IMR-90 (cell line): ENCODE results near the gene NTRK2. TPM values are rescaled to one million over a fixed set of nuclear protein-coding genes. Genes with fewer than 3 reads are reported as not detected.

Experiments used
- ATAC-seq: fragments of 200-7000 bp; cut with Tn5 transposase; 2 replicates; pipeline ENCODE4 v1.9.1; 2020; ENCODE audit warnings: low read depth, mild to moderate bottlenecking, moderate library complexity
- BruUV-seq: library from RNA; stranded (reverse); fragments of 400-500 nt; replicated peaks from 2 replicates; lab custom pipeline; 2021; lab: Mats Ljungman, UMichigan
- CTCF ChIA-PET: fragments of 300-600 bp; formaldehyde crosslinking; extraction: SDS; loops from one replicate; lab custom pipeline; 2021; ENCODE audit warnings: antibody characterized with exemption; lab: Yijun Ruan, JAX
- POLR2A ChIA-PET: fragments of 300-600 bp; sonication (Branson Sonifier 250); formaldehyde crosslinking; loops from one replicate; lab custom pipeline; 2022; ENCODE audit warnings: antibody characterized with exemption; ENCODE audit not compliant: unreplicated experiment; lab: Charles Lee
- DNase-seq: peaks from one replicate; pipeline ENCODE4 v3.0.0; 2013
- H2AFZ ChIP-seq: replicated peaks from 2 replicates; pipeline ENCODE3; 2013; ENCODE audit warnings: low read length, mild to moderate bottlenecking; ENCODE audit not compliant: poor library complexity
- H2AK5ac ChIP-seq: 2 replicates; pipeline ENCODE4 v1.6.1; 2013; ENCODE audit warnings: low read depth, low read length, inconsistent platforms
- H2AK9ac ChIP-seq: replicated peaks from 2 replicates; pipeline ENCODE3; 2013; ENCODE audit warnings: mild to moderate bottlenecking, low read depth, low read length, moderate library complexity; ENCODE audit not compliant: poor library complexity
- H2BK120ac ChIP-seq: 2 replicates; pipeline ENCODE4 v1.6.1; 2013; ENCODE audit warnings: low read depth, low read length, inconsistent platforms
- H2BK15ac ChIP-seq: 3 replicates; pipeline ENCODE4 v1.6.1; 2013; ENCODE audit warnings: low read depth, low read length, inconsistent platforms
- H2BK20ac ChIP-seq: 2 replicates; pipeline ENCODE4 v1.6.1; 2013; ENCODE audit warnings: low read depth, mild to moderate bottlenecking, inconsistent platforms, low read length, moderate library complexity
- H2BK5ac ChIP-seq: 2 replicates; pipeline ENCODE4 v1.6.1; 2013; ENCODE audit warnings: mild to moderate bottlenecking, low read depth, low read length, inconsistent platforms; ENCODE audit not compliant: poor library complexity, severe bottlenecking
- H3K14ac ChIP-seq: replicated peaks from 2 replicates; pipeline ENCODE4 v1.6.1; 2013; ENCODE audit warnings: low read depth, low read length, inconsistent platforms
- H3K18ac ChIP-seq: 2 replicates; pipeline ENCODE4 v1.6.1; 2013; ENCODE audit warnings: low read depth, low read length, control low read depth
- H3K23ac ChIP-seq: 2 replicates; pipeline ENCODE4 v1.6.1; 2013; ENCODE audit warnings: low read depth, low read length, inconsistent platforms
- H3K27ac ChIP-seq: 2 replicates; pipeline ENCODE4 v1.5.1; 2013; ENCODE audit warnings: mild to moderate bottlenecking, control low read depth, low read length; ENCODE audit not compliant: insufficient read depth
- H3K27me3 ChIP-seq: 2 replicates; pipeline ENCODE4 v1.6.1; 2013; ENCODE audit warnings: low read length; ENCODE audit not compliant: control insufficient read depth, insufficient read depth
- H3K36me3 ChIP-seq: 2 replicates; pipeline ENCODE4 v1.6.1; 2013; ENCODE audit warnings: low read length, mixed read lengths; ENCODE audit not compliant: control insufficient read depth, insufficient read depth
- H3K4ac ChIP-seq: 2 replicates; pipeline ENCODE4 v1.6.1; 2013; ENCODE audit warnings: low read depth, low read length, inconsistent platforms
- H3K4me1 ChIP-seq: 2 replicates; pipeline ENCODE4 v1.6.1; 2013; ENCODE audit warnings: low read length, mixed read lengths; ENCODE audit not compliant: control insufficient read depth, insufficient read depth
- H3K4me2 ChIP-seq: 2 replicates; pipeline ENCODE4 v1.6.1; 2013; ENCODE audit warnings: low read depth, mild to moderate bottlenecking, control low read depth, low read length, moderate library complexity
- H3K4me3 ChIP-seq: 2 replicates; pipeline ENCODE4 v1.5.1; 2013; ENCODE audit warnings: low read depth, mild to moderate bottlenecking, control low read depth, low read length, moderate library complexity; ENCODE audit not compliant: insufficient read depth
- H3K56ac ChIP-seq: 2 replicates; pipeline ENCODE4 v1.6.1; 2013; ENCODE audit warnings: low read length, inconsistent platforms; ENCODE audit not compliant: insufficient read depth; ENCODE audit errors: extremely low read depth
- H3K79me1 ChIP-seq, 2 experiments: 2 replicates each; pipeline ENCODE4 v1.6.1; 2013; ENCODE audit warnings: low read length in 2 of 2, inconsistent platforms in 1 of 2, low read depth in 1 of 2
- H3K9ac ChIP-seq: 2 replicates; pipeline ENCODE4 v1.6.1; 2013; ENCODE audit warnings: low read depth, low read length, control low read depth
- H3K9me1 ChIP-seq: 2 replicates; pipeline ENCODE4 v1.6.1; 2013; ENCODE audit warnings: low read length, inconsistent platforms; ENCODE audit not compliant: insufficient read depth
- H3K9me3 ChIP-seq: 2 replicates; pipeline ENCODE4 v1.6.1; 2013; ENCODE audit warnings: low read length; ENCODE audit not compliant: control insufficient read depth, insufficient read depth
- H4K20me1 ChIP-seq: 2 replicates; pipeline ENCODE4 v1.6.1; 2013; ENCODE audit warnings: low read length, inconsistent platforms; ENCODE audit not compliant: insufficient read depth
- H4K5ac ChIP-seq: 2 replicates; pipeline ENCODE4 v1.6.1; 2013; ENCODE audit warnings: mild to moderate bottlenecking, low read depth, low read length, control low read depth
- H4K8ac ChIP-seq, 2 experiments: 2 replicates each; pipeline ENCODE4 v1.6.1; 2013; ENCODE audit warnings: low read depth in 2 of 2, low read length in 2 of 2, control low read depth in 1 of 2, inconsistent platforms in 1 of 2
- H4K91ac ChIP-seq: 2 replicates; pipeline ENCODE4 v1.6.1; 2013; ENCODE audit warnings: low read depth, low read length, inconsistent platforms; ENCODE audit not compliant: insufficient read depth
- MAFK ChIP-seq: IDR thresholded peaks from 2 replicates; pipeline ENCODE4 v1.6.1; 2012; ENCODE audit warnings: low read depth, low read length, improper control_type of control experiment
- WGBS, 2 experiments: methylation state at CpG; one replicate each; pipeline versions ENCODE4 v1.1.5 to v1.1.7; 2013; ENCODE audit warnings: missing lambda C conversion rate in 2 of 2; ENCODE audit not compliant: insufficient read length in 1 of 2; ENCODE audit errors: extremely low coverage in 2 of 2; 5-methylcytosine and 5-hydroxymethylcytosine counted together
- dilution Hi-C: fragments of 300-500 bp; cut with HindIII; formaldehyde crosslinking; loops from one replicate; pipeline ENCODE4 v1.14.3; 2018; ENCODE audit warnings: low sequenced_read_pairs; ENCODE audit not compliant: unreplicated experiment
- in situ Hi-C: fragments of 300-500 bp; cut with MboI; formaldehyde crosslinking; loops from 3 replicates; pipeline ENCODE4 v1.14.3; 2019; ENCODE audit warnings: low sequenced_read_pairs, inconsistent platforms, mixed read lengths
- intact Hi-C: fragments of 100-400 bp; cut with micrococcal nuclease; formaldehyde crosslinking; loops from 2 replicates; pipeline ENCODE4 v1.10.0; 2022
- polyA plus RNA-seq, 3 experiments: library from polyadenylated mRNA; depleted of rRNA; stranded (reverse); fragments of >200 nt; gene quantifications; 2 replicates each; pipeline ENCODE4 v1.2.3, GENCODE V29; 2012; ENCODE audit warnings: low replicate concordance in 1 of 3
- total RNA-seq: library from RNA; depleted of rRNA; stranded (reverse); fragments of >200 nt; gene quantifications from 2 replicates; pipeline ENCODE4 v1.2.3, GENCODE V29; 2012

NTRK2 gene
- total and polyA plus RNA-seq, 2 of the 4 experiments (the other 2 are of a cell fraction) = under 0.01 to 0.02 TPM

DNA sequence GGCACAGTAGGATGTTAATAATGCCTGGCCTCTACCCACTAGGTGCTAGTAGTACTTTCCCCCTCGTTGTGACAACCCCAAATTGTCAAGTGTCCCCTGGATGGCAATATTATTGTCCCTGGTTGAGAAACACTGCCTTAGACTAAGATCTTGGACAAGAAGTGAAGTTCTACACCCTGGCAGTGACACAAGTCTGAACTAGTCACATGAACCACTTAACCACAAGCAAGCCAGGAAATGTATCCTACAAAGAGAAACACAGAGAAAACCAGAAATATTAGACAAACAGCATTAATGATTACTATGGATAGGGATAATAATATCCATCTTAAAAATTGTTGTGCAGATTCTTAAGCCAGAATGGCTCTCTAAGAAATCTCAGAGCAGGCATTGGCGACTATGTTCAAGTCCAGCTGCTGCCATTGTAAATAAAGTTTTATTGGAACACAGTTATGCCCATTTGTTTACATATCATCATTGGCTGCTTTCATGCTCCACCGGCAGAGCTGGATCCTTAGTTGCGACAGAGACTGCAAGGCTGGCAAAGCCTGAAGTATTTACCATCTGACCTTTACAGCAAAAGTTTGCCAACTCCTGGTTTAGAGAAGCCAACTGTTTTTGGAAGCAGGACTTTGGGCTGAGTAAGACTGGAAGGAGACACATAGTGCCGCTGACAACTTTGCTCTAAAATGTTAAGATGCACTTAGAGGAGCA is 80.8 kb downstream of the NTRK2 start:
- in situ Hi-C loops = no loop called here
- H3K27ac ChIP-seq = no peak overlapping the region
- DNase-seq (no peak), ATAC-seq (no peak)
- BruUV-seq = no TSS peak
- H3K4me2 ChIP-seq = no peak overlapping the region
- H3K79me1 ChIP-seq = no peaks in the 10 kb centered on the region
- no peak overlapping the region for H3K4ac ChIP-seq
- H4K91ac ChIP-seq = no peak overlapping the region
- H2BK5ac ChIP-seq = no peak overlapping the region
- no peak overlapping the region for H3K18ac ChIP-seq
- H3K4me3 ChIP-seq = no peak overlapping the region
- intact Hi-C loops = no loop called here
- dilution Hi-C loops = no loop called here
- H2BK120ac ChIP-seq = no peak overlapping the region
- H4K20me1 ChIP-seq = no peaks in the 10 kb centered on the region
- H3K36me3 ChIP-seq = no peaks in the 10 kb centered on the region
- H3K9me1 ChIP-seq = no peaks in the 10 kb centered on the region
- no peak overlapping the region for H3K56ac ChIP-seq
- H3K14ac ChIP-seq = no peak overlapping the region
- H2AFZ ChIP-seq = no peak overlapping the region
- H3K9me3 ChIP-seq = no peaks in the 10 kb centered on the region
- CTCF ChIA-PET = interaction anchor here (0.7 kb wide), 1 partner anchor 56 kb away, joined by 3 read pairs; no protein-coding TSS in a partner anchor
- peaks cover 1% of the 10 kb centered on the region; the same call in 1 of the 2 replicates for H3K4me1 ChIP-seq
- no peak overlapping the region for H3K9ac ChIP-seq
- H3K23ac ChIP-seq = no peak overlapping the region
- H4K8ac ChIP-seq = no peak overlapping the region
- H4K5ac ChIP-seq = no peak overlapping the region
- no peak overlapping the region for H2AK9ac ChIP-seq
- no peak for TF ChIP-seq MAFK
- POLR2A ChIA-PET = no interaction called here
- WGBS, 2 experiments = 56% methylated on average over 3 of the region's 5 CpGs; no CpG with 5 or more reads in 1 of the 2 experiments
- H3K27me3 ChIP-seq = no peaks in the 10 kb centered on the region
- H2BK15ac ChIP-seq = no peak overlapping the region
- H2BK20ac ChIP-seq = no peak overlapping the region
- H2AK5ac ChIP-seq = no peak overlapping the region
